Cardiac fibroblast (primary cell): ENCODE results near the gene TNNT1.
"Not testable (repeated sequence)": the region's sequence is repeated elsewhere in the genome, so short reads cannot be mapped to it uniquely, and the experiment has no call there.

Experiments used
- DNase-seq, 2 donors: peaks; one replicate each; pipeline versions ENCODE4 v3.0.0 to v3.0.0-alpha.2; 2010; ENCODE audit warnings: low read depth in 2 of 2
- H3K4me3 ChIP-seq, 2 donors: replicated peaks in 1 of 2; 1 replicate in 1 of 2; 2 replicates in 1 of 2; pipeline ENCODE4 v1.5.1; 2011; ENCODE audit warnings: low read depth in 2 of 2, low read length in 2 of 2, mild to moderate bottlenecking in 2 of 2, moderate library complexity in 1 of 2
- TF ChIP-seq, protein P1 (sequence below): IDR thresholded peaks from one replicate; pipeline ENCODE4 v1.5.1; 2011; ENCODE audit warnings: low read depth, mild to moderate bottlenecking, low read length, inconsistent platforms

Gene TNNT1

DNA sequence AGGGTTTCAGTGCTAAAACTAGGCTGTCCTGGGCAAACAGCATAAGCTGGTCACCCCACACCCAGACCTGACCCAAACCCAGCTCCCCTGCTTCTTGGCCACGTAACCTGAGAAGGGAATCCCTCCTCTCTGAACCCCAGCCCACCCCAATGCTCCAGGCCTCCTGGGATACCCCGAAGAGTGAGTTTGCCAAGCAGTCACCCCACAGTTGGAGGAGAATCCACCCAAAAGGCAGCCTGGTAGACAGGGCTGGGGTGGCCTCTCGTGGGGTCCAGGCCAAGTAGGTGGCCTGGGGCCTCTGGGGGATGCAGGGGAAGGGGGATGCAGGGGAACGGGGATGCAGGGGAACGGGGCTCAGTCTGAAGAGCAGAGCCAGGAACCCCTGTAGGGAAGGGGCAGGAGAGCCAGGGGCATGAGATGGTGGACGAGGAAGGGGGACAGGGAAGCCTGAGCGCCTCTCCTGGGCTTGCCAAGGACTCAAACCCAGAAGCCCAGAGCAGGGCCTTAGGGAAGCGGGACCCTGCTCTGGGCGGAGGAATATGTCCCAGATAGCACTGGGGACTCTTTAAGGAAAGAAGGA is 34.4 kb downstream of the TNNT1 start:
- no peak for DNase-seq
- H3K4me3 ChIP-seq = no peak overlapping the region
- TF ChIP-seq, protein P1, sequence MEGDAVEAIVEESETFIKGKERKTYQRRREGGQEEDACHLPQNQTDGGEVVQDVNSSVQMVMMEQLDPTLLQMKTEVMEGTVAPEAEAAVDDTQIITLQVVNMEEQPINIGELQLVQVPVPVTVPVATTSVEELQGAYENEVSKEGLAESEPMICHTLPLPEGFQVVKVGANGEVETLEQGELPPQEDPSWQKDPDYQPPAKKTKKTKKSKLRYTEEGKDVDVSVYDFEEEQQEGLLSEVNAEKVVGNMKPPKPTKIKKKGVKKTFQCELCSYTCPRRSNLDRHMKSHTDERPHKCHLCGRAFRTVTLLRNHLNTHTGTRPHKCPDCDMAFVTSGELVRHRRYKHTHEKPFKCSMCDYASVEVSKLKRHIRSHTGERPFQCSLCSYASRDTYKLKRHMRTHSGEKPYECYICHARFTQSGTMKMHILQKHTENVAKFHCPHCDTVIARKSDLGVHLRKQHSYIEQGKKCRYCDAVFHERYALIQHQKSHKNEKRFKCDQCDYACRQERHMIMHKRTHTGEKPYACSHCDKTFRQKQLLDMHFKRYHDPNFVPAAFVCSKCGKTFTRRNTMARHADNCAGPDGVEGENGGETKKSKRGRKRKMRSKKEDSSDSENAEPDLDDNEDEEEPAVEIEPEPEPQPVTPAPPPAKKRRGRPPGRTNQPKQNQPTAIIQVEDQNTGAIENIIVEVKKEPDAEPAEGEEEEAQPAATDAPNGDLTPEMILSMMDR = no peak

DNA sequence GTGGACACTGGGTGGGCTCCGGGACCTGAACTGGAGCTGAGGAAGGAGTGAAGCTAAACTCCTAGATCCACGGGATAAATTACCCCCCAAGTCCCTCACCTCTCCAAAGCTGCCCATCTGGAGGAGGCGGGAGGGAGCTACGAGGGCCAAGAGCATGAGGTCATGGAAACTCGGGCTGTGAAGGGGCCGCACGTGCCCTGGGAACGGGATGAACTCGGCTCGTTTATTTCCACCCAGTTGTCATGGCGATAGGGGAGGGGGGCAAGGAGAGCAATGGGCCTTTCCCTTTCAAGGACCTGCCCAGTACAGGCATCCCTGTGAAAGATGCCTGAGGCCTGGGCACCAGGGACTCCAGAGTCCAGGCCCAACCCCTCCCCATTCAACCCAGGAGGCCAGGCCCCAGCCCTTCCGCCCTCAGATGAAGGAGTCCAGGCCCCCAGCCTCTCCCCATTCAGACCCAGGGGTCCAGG is 35.4 kb downstream of the TNNT1 start:
- peak; percentile 90 to 95 for DNase-seq
- TF ChIP-seq, protein P1 = no peak
- H3K4me3 ChIP-seq = no peak overlapping the region

DNA sequence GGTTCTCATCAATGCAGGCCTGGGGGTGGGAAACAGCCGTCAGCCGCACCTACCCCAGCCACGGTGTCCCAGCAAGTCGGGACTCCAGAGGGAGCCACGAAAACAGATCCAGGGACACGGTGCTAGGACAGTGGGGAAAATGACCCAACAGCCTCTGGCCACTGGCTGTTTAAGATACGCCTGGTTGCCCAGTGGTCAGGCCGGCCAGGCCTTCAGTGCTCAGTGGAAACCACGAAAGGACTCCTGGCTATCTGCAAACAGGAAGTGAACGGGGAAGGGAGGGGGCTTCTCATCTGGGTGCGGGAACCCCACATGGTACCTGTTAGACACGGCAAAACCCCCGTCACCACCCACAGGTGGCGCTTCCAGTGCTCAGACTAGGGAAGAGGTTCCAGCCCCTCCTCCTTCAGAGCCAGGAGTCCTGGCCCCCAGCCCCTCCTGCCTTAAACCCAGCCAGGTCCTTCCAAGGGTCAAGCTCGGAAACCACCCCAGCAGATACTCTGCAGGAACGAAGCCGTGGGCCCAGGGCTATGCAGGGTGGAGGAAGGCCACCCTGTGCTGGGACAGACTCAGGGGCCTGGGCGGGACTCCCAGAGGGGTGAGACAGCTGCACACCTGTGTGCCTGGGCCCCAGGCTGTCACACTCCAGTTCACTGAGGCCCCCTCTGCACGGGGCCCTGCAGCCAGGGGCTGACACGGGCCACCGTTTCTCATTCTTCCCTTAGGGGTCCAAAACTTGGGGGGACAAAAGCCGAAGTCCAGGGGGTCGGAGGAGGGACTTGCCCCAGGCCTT is 36.0 kb downstream of the TNNT1 start:
- H3K4me3 ChIP-seq = no peak overlapping the region
- TF ChIP-seq, protein P1 = no peak
- no peak for DNase-seq

DNA sequence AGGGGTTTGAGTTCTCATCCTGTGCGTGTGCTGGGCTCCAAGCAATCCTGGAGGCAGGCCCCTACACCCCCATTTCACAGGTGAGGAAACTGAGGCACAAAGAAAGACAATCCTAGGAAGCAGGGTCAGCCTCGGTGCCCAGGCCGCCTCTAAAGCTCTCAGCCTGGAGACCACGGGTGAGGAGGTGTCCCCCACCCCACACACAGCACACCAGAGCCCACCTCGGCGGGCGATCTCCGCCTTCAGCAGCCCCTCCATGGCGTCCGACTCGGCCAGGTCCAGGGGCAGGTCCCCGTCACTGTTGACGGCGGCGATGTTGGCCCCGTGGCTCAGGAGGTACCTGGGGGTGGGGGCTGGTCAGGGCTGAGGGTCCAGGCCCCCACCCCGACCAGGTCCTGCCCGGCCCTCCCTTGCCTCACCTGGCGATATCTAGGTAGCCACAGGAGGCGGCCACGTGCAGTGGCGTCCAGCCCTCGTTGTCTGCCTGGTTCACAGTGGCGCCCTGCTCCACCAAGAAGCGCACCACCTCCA is 36.7 kb downstream of the TNNT1 start:
- no peak for DNase-seq
- H3K4me3 ChIP-seq = no peak overlapping the region
- TF ChIP-seq, protein P1 = no peak

DNA sequence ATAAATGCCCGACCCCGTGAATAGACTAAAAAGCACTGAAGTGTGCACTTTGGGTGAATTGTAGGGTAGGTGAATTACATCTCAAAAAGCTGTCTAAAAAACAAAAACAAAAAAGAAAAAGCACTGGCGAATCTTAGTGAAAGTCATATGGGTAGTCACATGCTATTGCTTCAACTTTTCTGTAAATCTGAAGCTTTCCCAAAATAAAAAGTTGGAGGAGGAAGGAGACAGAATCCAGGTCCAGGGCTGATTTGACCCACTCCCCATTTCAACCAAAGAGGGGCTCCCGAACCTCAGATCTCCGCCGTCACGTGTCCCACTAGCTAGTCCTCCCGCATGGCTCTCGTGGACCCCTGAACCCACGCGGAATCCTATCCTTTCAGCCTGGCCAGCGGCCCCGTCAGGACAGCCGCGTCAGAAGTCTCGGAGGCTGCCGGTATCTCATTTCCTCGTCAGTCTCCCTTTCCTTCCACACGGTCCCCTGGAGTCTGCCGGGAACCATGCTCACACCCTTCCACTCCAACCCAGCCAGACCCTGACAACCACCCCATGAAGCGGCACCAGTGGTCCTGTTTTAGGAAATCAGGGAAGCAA is 37.7 kb downstream of the TNNT1 start:
- H3K4me3 ChIP-seq = no peak overlapping the region
- DNase-seq = no peak
- TF ChIP-seq, protein P1 = no peak

DNA sequence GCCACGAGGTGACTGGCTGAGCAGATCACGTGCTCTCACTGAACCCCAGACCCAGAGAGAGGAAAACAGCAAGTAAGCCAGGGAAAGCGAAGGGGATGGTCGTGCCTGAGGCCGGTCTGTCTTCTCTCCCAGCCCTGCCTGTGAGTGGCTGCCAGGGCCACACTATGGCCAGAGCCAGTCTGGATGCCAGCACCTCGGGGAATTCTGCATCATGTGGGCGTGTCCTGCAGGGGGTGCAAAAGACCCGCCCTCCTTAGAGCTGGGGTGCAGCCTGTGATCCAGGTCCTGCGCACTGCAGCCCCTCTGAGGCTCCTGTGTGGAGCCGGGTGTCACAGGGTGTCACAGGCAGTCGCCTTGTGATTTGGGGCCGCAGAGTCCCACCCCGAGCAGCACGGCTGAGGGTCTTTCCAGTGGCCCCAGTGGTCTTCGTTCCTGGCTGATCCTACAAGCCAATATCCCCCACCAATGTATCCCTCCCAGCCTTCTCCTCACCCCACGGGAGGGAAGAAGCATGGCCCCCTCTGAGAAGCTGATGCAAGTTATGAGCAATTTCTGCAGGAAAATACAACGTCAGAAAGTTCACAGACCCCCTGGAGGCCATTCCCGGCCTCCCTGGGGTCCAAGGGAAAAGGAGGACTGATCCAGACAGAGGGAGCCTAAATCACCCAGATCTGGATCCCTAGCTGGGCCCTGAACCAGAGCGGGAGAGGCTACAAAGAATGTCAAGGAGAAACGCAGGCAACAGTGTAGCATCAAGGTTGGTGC is 39.3 kb downstream of the TNNT1 start:
- no peak overlapping the region for H3K4me3 ChIP-seq
- TF ChIP-seq, protein P1 = no peak
- no peak for DNase-seq

DNA sequence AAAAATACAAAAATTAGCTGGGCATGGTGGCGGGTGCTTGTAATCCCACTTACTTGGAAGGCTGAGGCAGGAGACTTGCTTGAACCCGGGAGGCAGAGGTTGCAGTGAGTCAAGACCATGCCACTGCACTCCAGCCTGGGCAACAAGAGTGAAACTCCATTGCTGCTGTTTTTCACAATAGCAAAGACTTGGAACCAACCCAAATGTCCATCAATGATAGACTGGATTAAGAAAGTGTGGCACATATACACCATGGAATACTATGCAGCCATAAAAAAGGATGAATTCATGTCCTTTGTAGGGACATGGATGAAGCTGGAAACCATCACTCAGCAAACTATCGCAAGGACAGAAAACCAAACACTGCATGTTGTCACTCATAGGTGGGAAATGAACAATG is 41.8 kb downstream of the TNNT1 start:
- DNase-seq, H3K4me3 ChIP-seq: not testable (repeated sequence)
